Stimulated activated CD4-positive, alpha-beta T cell treated with anti-CD3 and anti-CD28 coated beads, TNF-alpha, amount 100 ng/mL, for 1 hour (primary cell): ENCODE data around the gene SLC27A1.
"Not testable (repeated sequence)": the region's sequence is repeated elsewhere in the genome, so short reads cannot be mapped to it uniquely, and the experiment has no call there.

Source experiments
- DNase-seq, 3 donors: peaks; one replicate each; pipeline ENCODE4 v3.0.0-alpha.2; 2020; ENCODE audit warnings: low read depth in 3 of 3, low spot score in 1 of 3

The SLC27A1 gene

DNA sequence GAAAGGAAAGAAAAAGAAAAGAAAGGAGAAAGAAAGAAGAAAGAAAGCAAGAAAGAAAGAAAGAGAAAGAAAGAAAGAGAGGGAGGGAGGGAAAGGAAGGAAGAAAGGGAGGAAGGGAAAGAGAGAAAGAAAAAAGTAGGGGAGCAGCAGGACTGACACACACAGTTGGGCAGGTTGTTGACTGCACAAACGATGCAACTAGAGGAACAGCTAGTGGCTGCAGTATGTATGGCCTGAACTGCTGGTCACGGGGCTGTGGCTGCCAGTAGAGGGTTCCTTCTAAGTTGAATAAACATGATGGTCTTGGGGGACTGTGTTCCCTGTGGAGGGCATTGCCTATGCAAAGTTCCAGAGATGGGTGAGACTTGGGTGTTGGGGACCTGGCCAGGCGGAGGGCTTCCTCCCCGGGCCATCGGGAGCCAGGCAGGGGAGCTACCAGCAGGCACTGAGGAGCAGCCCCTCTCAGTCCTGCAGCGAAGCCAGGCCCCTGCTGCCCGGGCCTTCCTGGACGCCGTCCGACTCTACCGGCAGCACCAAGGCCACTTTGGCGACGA is 68.4 kb downstream of the SLC27A1 start:
- DNase-seq: no peak

DNA sequence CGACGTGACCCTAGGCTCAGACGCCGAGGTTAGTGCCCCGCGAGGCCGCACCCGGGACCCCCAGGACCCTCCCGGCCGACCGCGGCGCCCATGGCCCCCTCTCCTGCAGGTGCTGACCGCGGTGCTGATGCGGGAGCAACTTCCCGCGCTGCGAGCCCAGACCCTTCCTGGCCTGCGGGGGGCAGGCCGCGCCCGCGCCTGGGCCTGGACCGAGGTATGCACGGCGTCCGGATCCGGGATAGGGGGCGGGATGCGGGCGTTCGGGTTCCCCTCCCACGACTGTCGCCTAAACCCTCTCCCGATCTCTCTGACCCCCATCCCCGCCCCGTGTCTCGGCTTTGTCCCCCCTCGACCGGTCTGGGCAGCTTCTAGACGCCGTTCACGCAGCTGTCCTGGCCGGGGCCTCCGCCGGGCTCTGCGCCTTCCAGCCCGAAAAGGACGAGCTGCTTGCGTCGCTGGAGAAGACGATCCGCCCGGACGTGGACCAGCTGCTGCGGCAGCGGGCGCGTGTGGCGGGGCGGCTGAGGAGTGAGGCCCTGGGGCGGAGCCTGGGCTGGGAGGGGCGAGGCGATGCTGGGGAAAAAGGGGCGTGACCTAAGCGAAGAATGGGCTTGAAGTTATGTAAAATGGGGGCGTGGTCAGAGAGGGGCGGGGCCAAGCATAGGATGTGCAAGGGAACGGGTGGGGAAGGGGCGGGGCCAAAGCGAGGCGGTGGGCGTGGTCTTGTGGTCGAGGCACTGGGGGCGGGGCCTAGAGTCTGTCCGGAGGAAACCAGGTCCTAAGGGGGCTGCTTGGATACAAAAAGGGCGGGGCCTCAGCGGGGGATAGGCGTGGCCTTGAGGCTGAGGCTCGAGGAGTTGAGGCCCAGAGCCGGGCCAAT is 69.2 kb downstream of the SLC27A1 start:
- peak; percentile 83 to 94 (median 92) for DNase-seq

DNA sequence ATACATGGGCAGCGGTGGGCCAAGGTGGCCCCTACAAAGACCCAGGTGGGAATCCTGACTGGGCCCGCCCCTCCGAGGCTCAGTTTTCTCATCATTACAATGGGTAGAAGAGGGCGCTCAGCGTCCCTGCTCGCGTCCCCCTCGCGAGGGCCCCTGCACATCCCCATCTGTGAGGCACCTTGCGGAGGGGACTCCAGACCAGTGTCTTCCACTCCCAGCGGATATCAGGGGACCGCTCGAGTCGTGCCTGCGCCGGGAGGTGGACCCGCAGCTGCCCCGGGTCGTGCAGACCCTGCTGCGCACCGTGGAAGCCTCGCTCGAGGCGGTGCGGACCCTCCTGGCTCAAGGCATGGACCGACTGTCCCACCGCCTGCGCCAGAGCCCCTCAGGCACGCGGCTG is 69.8 kb downstream of the SLC27A1 start:
- no peak for DNase-seq

DNA sequence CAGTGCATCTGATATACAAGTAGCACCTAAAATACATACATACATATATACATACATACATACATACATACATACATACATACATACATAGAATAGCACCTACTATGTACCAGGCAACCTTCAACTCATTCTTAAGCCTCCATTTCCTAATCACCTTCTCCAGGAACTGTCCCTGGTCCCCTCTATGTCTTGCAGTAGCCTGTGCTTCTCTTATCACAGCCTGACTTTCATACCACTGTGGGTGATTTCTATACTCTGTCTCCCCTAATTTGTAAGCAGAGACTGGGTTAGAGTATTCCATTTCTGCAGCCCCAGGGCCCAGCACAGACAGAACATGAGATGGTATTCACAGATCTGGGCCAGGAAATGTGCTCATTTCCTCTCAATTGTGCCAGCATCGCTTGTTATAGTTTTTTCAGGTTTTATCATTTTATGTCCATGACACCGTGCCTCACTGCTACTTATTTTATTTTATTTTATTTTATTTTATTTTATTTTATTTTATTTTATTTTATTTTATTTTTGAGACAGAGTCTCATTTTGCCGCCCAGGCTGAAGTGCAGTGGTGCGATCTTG is 70.9 kb downstream of the SLC27A1 start:
- DNase-seq: no peak

DNA sequence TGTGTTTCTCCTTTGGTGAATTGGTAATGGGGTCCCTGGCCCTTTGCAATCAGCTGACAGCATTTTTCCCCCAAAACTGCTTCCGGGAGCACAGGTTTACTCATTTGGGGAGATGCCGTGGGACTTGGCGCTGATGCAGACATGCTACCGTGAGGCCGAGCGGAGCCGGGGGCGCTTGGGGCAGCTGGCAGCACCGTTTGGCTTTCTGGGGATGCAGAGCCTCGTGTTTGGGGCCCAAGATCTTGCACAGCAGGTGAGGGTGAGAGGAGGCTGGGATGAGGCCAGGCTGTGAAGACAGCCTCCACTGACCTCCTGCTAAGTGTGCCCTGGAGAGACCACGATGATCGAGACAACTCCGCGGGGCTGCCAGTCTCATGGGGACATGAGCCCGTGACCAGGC is 71.7 kb downstream of the SLC27A1 start:
- no peak for DNase-seq

DNA sequence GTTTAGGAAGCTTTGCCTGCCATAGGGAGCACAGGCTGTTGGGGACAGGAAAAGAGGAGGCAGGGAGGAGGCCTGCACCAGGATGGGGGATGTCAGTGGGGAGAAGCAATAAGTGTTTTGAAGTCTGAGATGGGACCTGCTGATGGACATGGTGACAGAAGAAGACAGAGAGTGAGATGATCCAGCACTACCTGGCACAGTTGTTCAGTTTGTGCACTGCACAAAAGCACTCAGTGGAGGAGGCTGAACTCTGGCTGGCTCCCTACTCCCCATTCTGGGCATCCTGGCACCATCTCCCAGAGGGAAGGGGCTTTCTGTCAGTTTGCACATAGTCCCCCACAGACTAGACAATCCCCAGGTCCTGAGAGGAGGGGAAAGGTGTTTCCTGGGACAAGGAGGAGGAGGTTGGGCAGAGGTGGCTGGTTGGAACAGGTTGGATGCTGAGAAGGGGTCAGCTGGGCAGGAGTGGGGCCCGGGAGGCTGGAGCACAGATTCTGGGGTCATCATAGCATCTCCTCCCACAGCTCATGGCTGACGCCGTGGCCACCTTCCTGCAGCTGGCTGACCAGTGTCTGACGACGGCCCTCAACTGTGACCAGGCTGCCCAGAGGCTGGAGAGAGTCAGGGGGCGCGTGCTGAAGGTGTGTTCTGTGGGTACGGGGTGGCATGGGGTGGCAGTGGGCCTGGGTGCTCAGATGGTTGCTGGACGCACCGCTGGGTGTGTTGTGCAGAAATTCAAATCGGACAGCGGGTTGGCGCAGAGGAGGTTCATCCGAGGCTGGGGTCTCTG is 72.7 kb downstream of the SLC27A1 start:
- no peak for DNase-seq

DNA sequence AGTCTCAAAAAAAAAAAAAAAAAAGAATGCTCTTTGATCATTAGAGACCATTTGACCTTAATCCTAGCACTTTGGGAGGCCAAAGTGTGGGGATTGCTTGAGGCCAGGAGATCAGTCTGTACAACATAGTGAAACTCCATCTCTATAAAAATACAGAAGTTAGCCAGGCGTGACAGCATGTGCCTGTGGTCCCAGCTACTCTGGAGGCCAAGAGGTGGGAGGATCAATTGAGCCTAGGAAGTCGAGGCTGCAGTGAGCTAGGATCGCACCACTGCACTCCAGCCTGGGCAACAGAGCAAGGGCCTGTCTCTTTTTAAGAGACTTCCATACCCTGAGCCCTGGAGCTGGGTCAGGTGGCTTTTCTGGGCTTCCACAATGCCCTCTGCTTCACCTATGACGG is 73.7 kb downstream of the SLC27A1 start:
- no peak for DNase-seq

DNA sequence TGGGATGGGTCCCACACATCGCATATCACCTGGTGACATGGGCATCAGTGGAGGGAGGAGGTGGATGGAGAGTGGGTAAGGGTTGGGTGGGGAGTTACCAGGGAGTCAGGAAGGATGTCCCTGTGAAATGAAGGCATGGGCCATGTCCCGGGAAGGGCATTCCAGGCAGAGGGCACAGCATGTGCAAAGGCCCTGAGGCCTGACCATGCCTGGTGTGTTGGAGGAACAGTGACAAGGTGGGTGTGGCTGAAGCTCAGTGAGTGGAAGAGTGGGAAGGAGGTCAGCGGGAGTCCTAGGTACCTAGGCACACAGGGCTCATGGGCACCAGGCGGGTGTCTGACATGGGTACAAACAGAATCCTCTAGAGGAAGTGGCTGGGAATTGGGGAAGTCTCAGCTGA is 74.1 kb downstream of the SLC27A1 start:
- no peak for DNase-seq

DNA sequence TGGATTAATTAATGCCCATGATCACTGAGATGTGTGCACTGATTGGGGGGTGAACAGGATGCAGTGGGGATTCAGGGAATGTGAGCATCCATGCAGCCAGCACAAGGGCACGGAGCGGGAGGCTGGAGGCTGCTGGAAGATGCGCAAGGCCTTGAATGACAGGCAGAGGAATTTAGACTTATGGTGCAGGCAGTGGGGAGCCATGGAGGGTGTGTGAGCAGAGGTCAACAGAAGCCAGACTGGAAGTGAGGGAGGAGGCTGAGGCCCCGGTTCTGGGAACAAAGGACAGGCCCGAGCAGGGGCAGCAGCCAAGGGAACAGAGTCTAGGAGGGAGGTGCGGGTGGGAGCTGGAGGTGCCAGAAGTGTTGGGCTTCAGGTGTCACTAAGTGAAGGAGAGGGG is 77.8 kb downstream of the SLC27A1 start:
- DNase-seq: no peak

DNA sequence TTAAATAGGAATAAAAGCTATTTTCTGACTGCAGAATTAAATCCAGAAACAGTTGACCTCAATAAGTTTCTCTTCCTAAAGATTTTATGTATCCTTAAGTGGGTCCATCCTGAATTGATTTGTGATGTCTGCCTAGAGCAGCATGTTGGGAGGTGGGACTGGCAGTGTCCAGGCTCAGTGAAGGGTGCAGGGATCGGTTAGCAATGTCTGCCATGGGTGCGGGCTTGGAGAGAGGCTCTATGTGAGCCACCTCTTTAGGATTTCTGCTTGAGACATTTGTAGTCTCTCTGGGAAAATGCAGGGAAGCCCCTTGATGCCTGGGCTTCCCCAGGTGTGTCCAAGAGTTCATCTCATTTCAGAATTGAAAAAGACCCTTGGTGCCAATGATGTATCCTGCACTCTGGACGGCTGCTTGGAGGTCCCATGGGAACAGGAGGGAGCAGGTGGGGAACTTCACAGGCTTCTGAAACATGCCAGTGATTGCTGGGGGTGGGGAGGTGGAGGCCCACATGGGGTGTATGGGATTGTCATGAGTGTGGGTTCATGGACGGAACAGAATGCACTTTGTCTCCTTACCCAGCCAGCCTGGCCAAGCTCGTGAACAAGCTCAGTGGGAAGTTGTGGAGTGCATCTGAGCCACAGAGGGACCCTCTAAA is 78.9 kb downstream of the SLC27A1 start:
- no peak for DNase-seq

DNA sequence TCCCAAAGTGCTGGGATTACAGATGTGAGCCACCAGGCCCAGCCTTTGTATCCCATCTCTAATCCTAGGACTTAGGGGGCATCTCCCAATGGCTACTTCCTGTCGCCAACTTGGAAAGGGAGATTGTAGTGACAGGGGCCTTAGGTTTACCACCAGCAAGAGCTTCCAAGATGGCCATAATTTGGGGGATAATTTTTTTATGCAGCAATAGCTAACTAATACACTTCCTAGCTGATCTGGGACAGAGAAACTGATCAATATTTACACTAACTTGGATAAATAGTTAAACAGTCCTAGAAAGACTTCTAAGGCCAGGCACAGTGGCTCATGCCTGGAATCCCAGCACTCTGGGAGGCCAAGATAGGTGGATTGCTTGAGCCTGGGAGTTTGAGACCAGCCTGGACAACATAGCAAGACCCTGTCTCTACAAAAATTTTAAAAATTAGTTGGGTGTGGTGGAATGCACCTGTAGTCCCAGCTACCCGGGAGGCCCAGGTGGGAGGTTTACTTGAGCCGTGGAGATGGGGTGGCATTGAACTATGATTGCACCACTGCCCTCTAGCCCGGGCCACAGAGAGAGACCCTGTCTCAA is 79.8 kb downstream of the SLC27A1 start:
- no peak for DNase-seq

DNA sequence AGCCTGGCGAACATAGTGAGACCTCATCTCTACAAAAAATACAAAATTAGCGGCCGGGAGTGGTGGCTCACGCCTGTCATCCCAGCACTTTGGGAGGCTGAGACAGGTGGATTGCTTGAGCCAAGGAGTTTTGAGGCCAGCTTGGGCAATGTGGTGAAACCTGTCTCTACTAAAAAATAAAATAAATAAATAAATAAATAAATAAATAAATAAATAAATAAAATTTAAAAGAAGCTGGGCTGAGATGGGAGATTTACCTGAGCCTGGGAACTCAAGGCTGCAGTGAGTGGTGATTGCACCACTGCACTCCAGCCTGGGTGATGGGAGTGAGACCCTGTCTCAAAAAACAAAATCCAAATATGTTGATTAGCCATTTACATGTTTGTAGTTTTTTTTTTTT is 82.4 kb downstream of the SLC27A1 start:
- not testable (repeated sequence) for DNase-seq

DNA sequence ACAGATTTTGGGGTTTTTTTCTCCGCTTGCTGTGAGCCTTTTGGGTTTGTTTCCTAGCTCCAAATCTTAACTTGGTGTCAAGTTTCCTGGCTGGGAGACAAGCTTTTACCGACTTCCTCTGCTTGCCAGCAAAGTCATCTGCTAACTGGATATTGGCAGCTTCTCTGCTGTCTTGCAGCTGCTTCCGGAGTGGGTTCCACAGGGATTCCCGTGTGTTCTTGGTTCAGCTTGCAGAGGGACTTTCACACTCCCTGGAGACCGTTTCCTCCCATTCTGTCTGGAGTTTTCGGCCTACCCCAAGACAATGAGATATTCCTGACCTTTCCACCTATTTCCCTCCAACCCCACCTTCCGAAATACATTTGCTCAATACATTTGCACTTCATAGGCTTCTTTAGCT is 82.9 kb downstream of the SLC27A1 start:
- no peak for DNase-seq

DNA sequence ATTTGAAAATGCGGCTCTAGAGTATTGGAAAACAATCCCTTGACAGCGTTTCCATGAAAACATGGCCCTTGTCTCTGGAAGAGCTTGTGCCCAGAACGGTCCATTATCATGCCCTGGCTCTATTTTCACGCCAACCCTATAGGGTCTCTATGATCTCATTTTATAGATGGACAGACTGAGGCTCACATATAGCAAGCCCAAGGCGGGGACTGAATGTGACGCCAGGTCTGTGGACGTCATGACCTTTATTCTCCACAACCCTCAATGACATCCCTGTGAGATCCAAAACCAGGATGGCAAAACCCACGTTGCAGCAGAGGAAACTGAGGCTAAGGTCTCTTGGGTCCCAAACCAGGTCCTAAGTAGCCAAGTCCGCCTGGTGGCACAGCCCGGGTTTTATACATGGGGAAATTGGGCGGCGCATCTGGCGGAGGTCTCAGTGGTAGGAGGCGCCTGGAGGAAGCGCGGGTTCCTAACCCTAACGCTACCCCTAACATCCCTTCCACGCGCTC is 84.7 kb downstream of the SLC27A1 start:
- DNase-seq: no peak

DNA sequence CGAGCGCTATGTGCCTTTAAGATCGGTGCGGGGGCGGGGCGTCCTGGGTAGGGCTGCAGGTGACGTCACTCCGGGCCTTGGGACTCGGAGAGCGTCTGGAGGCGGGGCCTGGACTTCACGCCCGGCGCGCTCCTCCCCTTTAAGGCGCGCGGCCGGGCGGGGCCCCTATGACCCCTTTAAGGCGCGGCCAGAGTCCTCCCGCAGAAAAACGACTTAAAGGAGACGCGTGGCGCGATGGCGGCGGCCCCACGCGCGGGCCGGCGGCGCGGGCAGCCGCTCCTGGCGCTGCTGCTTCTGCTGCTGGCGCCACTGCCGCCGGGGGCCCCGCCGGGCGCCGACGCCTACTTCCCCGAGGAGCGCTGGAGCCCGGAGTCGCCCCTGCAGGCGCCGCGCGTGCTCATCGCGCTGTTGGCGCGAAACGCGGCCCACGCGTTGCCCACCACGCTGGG is 85.2 kb downstream of the SLC27A1 start, which contains the start of gene COLGALT1:
Gene COLGALT1 (plus strand): TSS at position 170 of the 449 bp plus-strand sequence. CDS start 65 bp downstream, at position 235.
- peak; percentile 92 to 99 (median 94) for DNase-seq
